Astrocyte (in vitro differentiated cells and primary cell): ENCODE measurements around the gene TBC1D16. TPM values are rescaled to one million over a fixed set of nuclear protein-coding genes. Genes with fewer than 3 reads are reported as not detected.

ENCODE experiments used
- DNase-seq: peaks from one replicate; pipeline ENCODE4 v3.0.0-alpha.2; 2010; ENCODE audit warnings: low read depth
- FAIRE-seq: peaks from 2 replicates; lab custom pipeline; 2011; peaks lifted over from hg19 to GRCh38; lab: Jason Lieb, UNC
- H2AFZ ChIP-seq: 2 replicates; pipeline ENCODE4 v1.6.0; 2012; ENCODE audit warnings: low read depth, low read length, inconsistent platforms
- H3K27ac ChIP-seq: 2 replicates; pipeline ENCODE4 v1.5.1; 2011; ENCODE audit warnings: low read depth, low read length, inconsistent platforms
- H3K27me3 ChIP-seq: 2 replicates; pipeline ENCODE4 v1.6.0; 2011; ENCODE audit warnings: low read length, inconsistent platforms; ENCODE audit not compliant: insufficient read depth
- H3K36me3 ChIP-seq: 2 replicates; pipeline ENCODE4 v1.5.1; 2011; ENCODE audit warnings: low read length, inconsistent platforms; ENCODE audit not compliant: insufficient read depth
- H3K4me1 ChIP-seq: 2 replicates; pipeline ENCODE4 v1.5.1; 2011; ENCODE audit warnings: low read length, inconsistent platforms; ENCODE audit not compliant: insufficient read depth
- H3K4me2 ChIP-seq: 2 replicates; pipeline ENCODE4 v1.6.0; 2012; ENCODE audit warnings: low read length, inconsistent platforms
- H3K4me3 ChIP-seq: 2 replicates; pipeline ENCODE4 v1.5.1; 2011; ENCODE audit warnings: low read depth, mild to moderate bottlenecking, low read length, inconsistent platforms; ENCODE audit not compliant: insufficient read depth
- H3K79me2 ChIP-seq: 2 replicates; pipeline ENCODE4 v1.6.0; 2012; ENCODE audit warnings: mild to moderate bottlenecking, low read length, inconsistent platforms; ENCODE audit not compliant: insufficient read depth
- H3K9ac ChIP-seq: 2 replicates; pipeline ENCODE4 v1.6.0; 2012; ENCODE audit warnings: mild to moderate bottlenecking, low read length, inconsistent platforms
- H3K9me3 ChIP-seq: 2 replicates; pipeline ENCODE4 v1.5.1; 2012; ENCODE audit warnings: low read depth, mild to moderate bottlenecking, low read length, inconsistent platforms; ENCODE audit not compliant: insufficient read depth
- H4K20me1 ChIP-seq: 2 replicates; pipeline ENCODE4 v1.6.0; 2012; ENCODE audit warnings: low read length, inconsistent platforms; ENCODE audit not compliant: insufficient read depth
- H3K27ac Mint-ChIP-seq: one replicate; pipeline ENCODE4 v1.8.0; 2021; ENCODE audit warnings: mild to moderate bottlenecking, mixed read lengths; ENCODE audit not compliant: unreplicated experiment
- H3K27me3 Mint-ChIP-seq: one replicate; pipeline ENCODE4 v1.8.0; 2021; ENCODE audit warnings: low read depth, mixed read lengths; ENCODE audit not compliant: unreplicated experiment
- H3K36me3 Mint-ChIP-seq: one replicate; pipeline ENCODE4 v1.8.0; 2021; ENCODE audit warnings: low read depth, mixed read lengths; ENCODE audit not compliant: unreplicated experiment
- H3K4me1 Mint-ChIP-seq: one replicate; pipeline ENCODE4 v1.8.0; 2021; ENCODE audit warnings: low read depth, mixed read lengths; ENCODE audit not compliant: unreplicated experiment
- H3K4me3 Mint-ChIP-seq: one replicate; pipeline ENCODE4 v1.8.0; 2021; ENCODE audit warnings: mild to moderate bottlenecking, moderate library complexity, mixed read lengths; ENCODE audit not compliant: unreplicated experiment
- H3K9me3 Mint-ChIP-seq: one replicate; pipeline ENCODE4 v1.8.0; 2021; ENCODE audit warnings: mild to moderate bottlenecking, mixed read lengths; ENCODE audit not compliant: unreplicated experiment
- CTCF ChIP-seq: IDR thresholded peaks from 2 replicates; pipeline ENCODE4 v1.5.1; 2011; ENCODE audit warnings: low read depth, mild to moderate bottlenecking, inconsistent platforms, low read length, moderate library complexity; ENCODE audit not compliant: insufficient read depth
- EZH2 ChIP-seq: IDR thresholded peaks from 2 replicates; pipeline ENCODE4 v1.6.1; 2012; ENCODE audit warnings: mild to moderate bottlenecking, low read length, inconsistent platforms; ENCODE audit not compliant: insufficient read depth
- total RNA-seq: library from RNA; stranded (reverse); gene quantifications from 2 replicates; pipeline ENCODE4 v1.2.1, GENCODE V29; 2021

Gene TBC1D16
- total RNA-seq, 1 donor from 2014 or later = 37.6 TPM

- no peak for FAIRE-seq
- Histone ChIP-seq H3K4me3 (no peak overlapping the region), H3K9me3 (no peaks in the 10 kb centered on the region), H3K27me3 (no peaks in the 10 kb centered on the region), H2AFZ (no peak overlapping the region), H3K79me2 (no peaks in the 10 kb centered on the region), H4K20me1 (no peaks in the 10 kb centered on the region), H3K36me3 (no peaks in the 10 kb centered on the region), H3K4me1 (peaks cover 30% of the 10 kb centered on the region), H3K4me2 (no peak overlapping the region), H3K27ac (no peak overlapping the region), H3K9ac (no peak overlapping the region)
- Mint-ChIP-seq H3K9me3 (peaks cover 3% of the 10 kb centered on the region), H3K36me3 (peaks cover 24% of the 10 kb centered on the region), H3K27me3 (peaks cover 3% of the 10 kb centered on the region), H3K4me1 (peaks cover 15% of the 10 kb centered on the region), H3K4me3 (no peak overlapping the region), H3K27ac (peak overlapping the region; percentile 53)
- peak; percentile 84 for DNase-seq
- TF ChIP-seq EZH2 (no peak), CTCF (no peak)
Measured at GRCh38 chr17:79945591-79946255, 89.9 kb downstream of the TBC1D16 start.

- H3K9me3 ChIP-seq = no peaks in the 10 kb centered on the region
- H3K4me1 ChIP-seq = peaks cover 28% of the 10 kb centered on the region
- peaks cover 28% of the 10 kb centered on the region for H3K36me3 Mint-ChIP-seq
- peaks cover 5% of the 10 kb centered on the region for H3K27me3 Mint-ChIP-seq
- H3K4me1 Mint-ChIP-seq = peaks cover 9% of the 10 kb centered on the region
- H3K27me3 ChIP-seq = no peaks in the 10 kb centered on the region
- no peak overlapping the region for H3K27ac ChIP-seq
- H3K4me2 ChIP-seq = no peak overlapping the region
- no peaks in the 10 kb centered on the region for H4K20me1 ChIP-seq
- TF ChIP-seq EZH2 (no peak), CTCF (no peak)
- H3K9ac ChIP-seq = no peak overlapping the region
- H3K4me3 ChIP-seq = no peak overlapping the region
- H3K79me2 ChIP-seq = no peaks in the 10 kb centered on the region
- H2AFZ ChIP-seq = no peak overlapping the region
- no peaks in the 10 kb centered on the region for H3K36me3 ChIP-seq
- no peak overlapping the region for H3K27ac Mint-ChIP-seq
- DNase-seq (no peak), FAIRE-seq (no peak)
- no peak overlapping the region for H3K4me3 Mint-ChIP-seq
- H3K9me3 Mint-ChIP-seq = peaks cover 3% of the 10 kb centered on the region
Measured at GRCh38 chr17:79944821-79945391, 90.8 kb downstream of the TBC1D16 start.
